Activated CD8-positive, alpha-beta memory T cell treated with anti-CD3 and anti-CD28 coated beads, Interleukin-2, amount 50 U/mL, for 24 hours (primary cell): ENCODE measurements around the gene C3orf38.
"Not testable (repeated sequence)": the region's sequence is repeated elsewhere in the genome, so short reads cannot be mapped to it uniquely, and the experiment has no call there.

ENCODE experiments used
- DNase-seq: peaks from one replicate; pipeline ENCODE4 v3.0.0-alpha.2; 2020; ENCODE audit errors: extremely low read depth

C3orf38 gene

GRCh38 chr3:88152841-88153240 lies 3.1 kb downstream of the C3orf38 start:
- no peak for DNase-seq

- DNase-seq, result no peak
These were observed 16.7 kb downstream of the C3orf38 start for GRCh38 chr3:88166419-88166971.

- DNase-seq, result no peak
These were observed 17.4 kb downstream of the C3orf38 start for GRCh38 chr3:88167173-88167572.

GRCh38 chr3:88167704-88168103 lies 17.9 kb downstream of the C3orf38 start:
- no peak for DNase-seq

- no peak for DNase-seq
These were observed 18.4 kb downstream of the C3orf38 start for GRCh38 chr3:88168171-88168570.

- no peak for DNase-seq
These were observed 30.7 kb downstream of the C3orf38 start for GRCh38 chr3:88180398-88180999.

- not testable (repeated sequence) for DNase-seq
These were observed 32.6 kb downstream of the C3orf38 start for GRCh38 chr3:88182165-88182918.

GRCh38 chr3:88188436-88188835 lies 38.7 kb downstream of the C3orf38 start:
- DNase-seq, result no peak

GRCh38 chr3:88189361-88189810 lies 39.6 kb downstream of the C3orf38 start:
- no peak for DNase-seq

GRCh38 chr3:88191872-88192409 lies 42.2 kb downstream of the C3orf38 start:
- no peak for DNase-seq

GRCh38 chr3:88192631-88193030 lies 42.9 kb downstream of the C3orf38 start:
- no peak for DNase-seq

GRCh38 chr3:88195951-88196434 lies 46.2 kb downstream of the C3orf38 start:
- no peak for DNase-seq

GRCh38 chr3:88198121-88198520 lies 48.4 kb downstream of the C3orf38 start:
- no peak for DNase-seq

GRCh38 chr3:88203642-88204055 lies 53.9 kb downstream of the C3orf38 start:
- DNase-seq, result peak; percentile 7
